Measurements from ENCODE around the gene TULP4. TPM values are rescaled to one million over a fixed set of nuclear protein-coding genes. Genes with fewer than 3 reads are reported as not detected.

The TULP4 gene
- total RNA-seq, 1 experiment from 2014 or later: 21.5 TPM

- no peaks in the 10 kb centered on the region for H4K20me1 ChIP-seq (ENCODE audit: low read length)
- H2AFZ ChIP-seq (ENCODE audit: low read length): no peak overlapping the region
- H3K4me1 ChIP-seq (ENCODE audit: insufficient read depth, low read length): no peaks in the 10 kb centered on the region
- no peaks in the 10 kb centered on the region for H3K27me3 ChIP-seq (ENCODE audit: low read length)
- BruUV-seq (replicated peaks): no TSS peak
- TF ChIP-seq EZH2phosphoT487 (IDR thresholded peaks at IDR 0.05; ENCODE audit: borderline replicate concordance, low read length): no peak
- no peak for TF ChIP-seq EZH2 (IDR thresholded peaks at IDR 0.05; ENCODE audit: low read length, unreplicated experiment)
- TF ChIP-seq CTCF (conservative IDR thresholded peaks at IDR 0.05; ENCODE audit: low read depth, low read length): no peak
- H3F3A ChIP-seq (ENCODE audit: low read length, unreplicated experiment): no peaks in the 10 kb centered on the region
- no peaks in the 10 kb centered on the region for H3K36me3 ChIP-seq (ENCODE audit: low read depth, low read length)
- no peak for DNase-seq
- CTCF ChIA-PET: no interaction called here
- no peaks in the 10 kb centered on the region for H3K9me2 ChIP-seq (replicated peaks; ENCODE audit: low read length)
- no peak overlapping the region for H3K4me2 ChIP-seq (ENCODE audit: low read length)
- POLR2A ChIA-PET (ENCODE audit: unreplicated experiment): no interaction called here
- intact Hi-C loops (cut with micrococcal nuclease): no loop called here
- no peak for ATAC-seq
- H3K27ac ChIP-seq (ENCODE audit: low read length): no peak overlapping the region
- no peaks in the 10 kb centered on the region for H3K9me3 ChIP-seq (ENCODE audit: low read length)
- no peaks in the 10 kb centered on the region for H3K79me2 ChIP-seq (ENCODE audit: low read length)
- H3K9ac ChIP-seq (ENCODE audit: low read length): no peak overlapping the region
- no peak overlapping the region for H3K4me3 ChIP-seq (ENCODE audit: low read length)
Measured at GRCh38 chr6:158361961-158362669, 49.9 kb downstream of the TULP4 start.

GRCh38 chr6:158366363-158366762 lies 54.1 kb downstream of the TULP4 start:
- Histone ChIP-seq H3F3A (ENCODE audit: low read length, unreplicated experiment) (no peaks in the 10 kb centered on the region), H3K4me1 (ENCODE audit: insufficient read depth, low read length) (no peaks in the 10 kb centered on the region), H3K27me3 (ENCODE audit: low read length) (no peaks in the 10 kb centered on the region), H3K27ac (ENCODE audit: low read length) (no peak overlapping the region), H3K79me2 (ENCODE audit: low read length) (no peaks in the 10 kb centered on the region), H3K36me3 (ENCODE audit: low read depth, low read length) (no peaks in the 10 kb centered on the region), H3K4me3 (ENCODE audit: low read length) (no peak overlapping the region), H3K9ac (ENCODE audit: low read length) (no peak overlapping the region), H4K20me1 (ENCODE audit: low read length) (no peaks in the 10 kb centered on the region), H3K9me2 (replicated peaks; ENCODE audit: low read length) (no peaks in the 10 kb centered on the region), H3K9me3 (ENCODE audit: low read length) (no peaks in the 10 kb centered on the region), H2AFZ (ENCODE audit: low read length) (no peak overlapping the region), H3K4me2 (ENCODE audit: low read length) (no peak overlapping the region)
- ATAC-seq (no peak), DNase-seq (no peak)
- ChIA-PET CTCF (no interaction called here), POLR2A (ENCODE audit: unreplicated experiment) (no interaction called here)
- intact Hi-C loops (cut with micrococcal nuclease): no loop called here
- TF ChIP-seq EZH2 (IDR thresholded peaks at IDR 0.05; ENCODE audit: low read length, unreplicated experiment): no peak
- TF ChIP-seq CTCF (conservative IDR thresholded peaks at IDR 0.05; ENCODE audit: low read depth, low read length): no peak
- no peak for TF ChIP-seq EZH2phosphoT487 (IDR thresholded peaks at IDR 0.05; ENCODE audit: borderline replicate concordance, low read length)
- no TSS peak for BruUV-seq (replicated peaks)

GRCh38 chr6:158367816-158368215 lies 55.6 kb downstream of the TULP4 start:
- TF ChIP-seq EZH2 (IDR thresholded peaks at IDR 0.05; ENCODE audit: low read length, unreplicated experiment): no peak
- TF ChIP-seq CTCF (conservative IDR thresholded peaks at IDR 0.05; ENCODE audit: low read depth, low read length): no peak
- no peak for TF ChIP-seq EZH2phosphoT487 (IDR thresholded peaks at IDR 0.05; ENCODE audit: borderline replicate concordance, low read length)
- CTCF ChIA-PET: no interaction called here

More at GRCh38 chr6:158367816-158368215, 55.6 kb downstream of the TULP4 start:
- ATAC-seq (no peak), DNase-seq (no peak)
- Histone ChIP-seq H3K4me1 (ENCODE audit: insufficient read depth, low read length) (no peaks in the 10 kb centered on the region), H3K4me3 (ENCODE audit: low read length) (no peak overlapping the region), H3K36me3 (ENCODE audit: low read depth, low read length) (no peaks in the 10 kb centered on the region), H3K9me2 (replicated peaks; ENCODE audit: low read length) (no peaks in the 10 kb centered on the region), H3K9me3 (ENCODE audit: low read length) (no peaks in the 10 kb centered on the region), H3F3A (ENCODE audit: low read length, unreplicated experiment) (no peaks in the 10 kb centered on the region), H3K9ac (ENCODE audit: low read length) (no peak overlapping the region), H3K4me2 (ENCODE audit: low read length) (no peak overlapping the region), H4K20me1 (ENCODE audit: low read length) (no peaks in the 10 kb centered on the region), H3K27ac (ENCODE audit: low read length) (no peak overlapping the region), H2AFZ (ENCODE audit: low read length) (no peak overlapping the region), H3K27me3 (ENCODE audit: low read length) (no peaks in the 10 kb centered on the region), H3K79me2 (ENCODE audit: low read length) (no peaks in the 10 kb centered on the region)
- BruUV-seq (replicated peaks): no TSS peak
- POLR2A ChIA-PET (ENCODE audit: unreplicated experiment): no interaction called here
- intact Hi-C loops (cut with micrococcal nuclease): no loop called here

Measured in PC-3 (cell line).